ENCODE data around the gene SLC3A2. TPM values are rescaled to one million over a fixed set of nuclear protein-coding genes. Genes with fewer than 3 reads are reported as not detected.

The SLC3A2 gene
- total and polyA plus RNA-seq, 10 donors: 48.7 to 138 (median 111) TPM

GRCh38 chr11:62908468-62909072 is 27.9 kb downstream of the SLC3A2 start:
- Histone ChIP-seq H3K4me1 (peaks cover 0 to 26% (median 13%) of the 10 kb centered on the region in 6 donors), H3K27me3 (replicated peaks in 1 of 7) (peaks cover 0 to 27% (median 4%) of the 10 kb centered on the region in 7 donors), H3K36me3 (no peaks in the 10 kb centered on the region), H3K9me3 (no peaks in the 10 kb centered on the region), H3K27ac (no peak overlapping the region), H3K4me3 (no peak overlapping the region)
- DNase-seq: no peak
- intact Hi-C loops (cut with DNase I; ENCODE audit: low total_unique reads): no loop called here
- WGBS, 5 donors: 60 to 80% (median 73%) methylated on average over 8 to 9 of the region's 9 CpGs
- TF ChIP-seq POLR2AphosphoS5 (IDR thresholded peaks at IDR 0.05) (no peak), CTCF (IDR thresholded peaks at IDR 0.05 in 8 of 11, conservative IDR thresholded peaks at IDR 0.05 in 3 of 11) (no peak)

DNA sequence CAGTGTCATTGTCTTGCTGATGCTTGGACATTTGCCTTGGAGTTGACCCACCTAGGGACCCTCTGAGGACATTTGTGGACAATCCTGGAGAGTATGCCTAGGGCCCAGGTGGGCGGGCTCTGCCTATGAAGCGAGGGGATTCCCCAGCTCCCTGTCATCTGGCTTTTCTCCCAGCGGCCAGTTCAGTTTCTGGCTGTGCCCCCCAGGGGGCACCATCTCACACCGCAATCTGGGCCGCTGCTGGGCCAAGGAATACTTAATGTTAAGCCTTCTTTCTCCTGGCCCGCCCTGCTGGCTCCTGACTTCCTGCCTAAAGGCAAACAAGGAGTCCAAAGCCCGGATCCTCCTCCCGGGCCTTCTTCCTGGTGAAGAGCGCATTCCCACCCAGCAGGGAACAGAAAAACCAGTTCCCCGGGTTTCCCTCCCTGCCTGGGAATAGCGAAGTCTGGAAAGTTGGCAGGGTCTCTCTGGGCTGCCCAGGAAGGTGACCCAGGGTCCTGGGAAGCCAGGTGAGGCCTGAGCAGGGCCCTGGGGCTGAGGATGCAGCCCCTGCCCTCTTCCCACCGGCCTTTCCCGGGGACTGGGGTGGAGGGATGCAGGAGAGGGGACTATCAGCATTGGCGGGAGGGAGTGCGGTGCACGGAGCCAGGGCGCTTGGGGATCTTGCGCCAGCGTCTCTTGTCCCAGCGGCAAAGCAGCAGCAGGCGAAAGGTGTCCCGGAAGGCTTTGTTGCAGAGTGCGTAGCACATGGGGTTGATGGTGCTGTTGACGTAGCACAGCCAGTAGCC is 28.6 kb downstream of the SLC3A2 start:
- TF ChIP-seq POLR2A (IDR thresholded peaks at IDR 0.05): no peak
- TF ChIP-seq POLR2AphosphoS5 (IDR thresholded peaks at IDR 0.05): no peak
- TF ChIP-seq CTCF (IDR thresholded peaks at IDR 0.05 in 8 of 11, conservative IDR thresholded peaks at IDR 0.05 in 3 of 11): peak in 8 of 11 experiments; percentile 23 to 64 (median 36)
- peaks cover 0 to 27% (median 4%) of the 10 kb centered on the region in 7 donors for H3K27me3 ChIP-seq (replicated peaks in 1 of 7)
- 54 to 65% (median 61%) methylated on average over 20 to 24 of the region's 24 CpGs for WGBS, 5 donors
- H3K27ac ChIP-seq: no peak overlapping the region
- H3K4me3 ChIP-seq: no peak overlapping the region
- H3K36me3 ChIP-seq: no peaks in the 10 kb centered on the region
- H3K4me1 ChIP-seq: peaks cover 0 to 26% (median 13%) of the 10 kb centered on the region in 6 donors
- H3K9me3 ChIP-seq: no peaks in the 10 kb centered on the region
- no peak for DNase-seq
- intact Hi-C loops (cut with DNase I; ENCODE audit: low total_unique reads): no loop called here

DNA sequence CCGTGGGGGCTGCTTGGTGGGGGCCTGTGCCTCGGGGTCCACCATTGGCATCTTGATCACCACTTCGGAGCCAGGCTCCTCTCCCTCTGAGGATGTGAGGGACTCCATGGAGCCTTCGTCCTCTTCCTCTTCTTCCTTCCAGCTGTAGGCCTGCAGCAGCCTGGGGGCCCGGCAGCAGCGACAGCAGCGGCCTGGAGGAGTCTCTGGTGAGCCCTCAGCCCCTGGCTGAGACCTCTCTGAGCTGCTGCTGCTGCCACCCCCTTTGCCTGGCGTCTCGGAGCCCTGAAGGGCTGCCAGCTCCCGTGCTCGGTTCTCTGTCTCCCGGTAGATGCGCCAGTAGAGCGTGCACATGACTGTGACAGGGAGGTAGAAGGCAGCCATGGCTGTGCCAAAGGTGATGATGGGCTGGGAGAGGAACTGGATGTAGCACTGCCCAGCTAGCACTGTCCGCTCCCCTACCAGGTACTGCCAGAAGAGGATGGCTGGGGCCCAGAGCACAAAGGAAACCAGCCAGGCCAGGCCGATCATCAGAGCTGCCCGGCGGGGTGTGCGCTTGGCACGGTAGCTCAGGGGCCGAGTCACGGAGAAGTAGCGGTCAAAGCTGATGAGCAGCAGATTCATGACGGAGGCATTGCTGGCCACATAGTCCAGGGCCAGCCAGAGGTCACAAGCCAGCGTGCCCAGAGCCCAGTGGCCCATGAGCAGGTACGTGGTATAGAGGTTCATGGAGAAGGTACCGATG is 29.6 kb downstream of the SLC3A2 start:
- intact Hi-C loops (cut with DNase I; ENCODE audit: low total_unique reads): no loop called here
- no peak overlapping the region for H3K27ac ChIP-seq
- H3K27me3 ChIP-seq (replicated peaks in 1 of 7): peaks cover 0 to 27% (median 4%) of the 10 kb centered on the region in 7 donors
- no peak overlapping the region for H3K4me3 ChIP-seq
- peaks cover 0 to 24% (median 13%) of the 10 kb centered on the region in 6 donors for H3K4me1 ChIP-seq
- DNase-seq: no peak
- no peaks in the 10 kb centered on the region for H3K36me3 ChIP-seq
- no peaks in the 10 kb centered on the region for H3K9me3 ChIP-seq
- no peak for TF ChIP-seq POLR2A (IDR thresholded peaks at IDR 0.05)
- no peak for TF ChIP-seq POLR2AphosphoS5 (IDR thresholded peaks at IDR 0.05)
- no peak for TF ChIP-seq CTCF (IDR thresholded peaks at IDR 0.05 in 8 of 11, conservative IDR thresholded peaks at IDR 0.05 in 3 of 11)
- WGBS, 5 donors: 91 to 96% (median 91%) methylated on average over 17 to 27 of the region's 27 CpGs

Data from spleen (tissue), 11 donors.